Measurements from ENCODE around the gene EEF2K. TPM values are rescaled to one million over a fixed set of nuclear protein-coding genes. Genes with fewer than 3 reads are reported as not detected.

Gene EEF2K
- total and polyA plus RNA-seq, 2 of the 13 experiments (the other 11 are each of a cell fraction or from before 2014, with no cell fraction given): 22.0 to 23.8 TPM

- 68% methylated on average over 6 of the region's 6 CpGs for WGBS (ENCODE audit: low lambda C conversion rate)
- FAIRE-seq: no peak
- Histone ChIP-seq H3K4me1 (ENCODE audit: insufficient read depth, low read length) (peaks cover 18% of the 10 kb centered on the region), H3K27ac (ENCODE audit: extremely low read length, insufficient read depth, low read length) (peak overlapping the region; percentile 81), H3K79me2 (ENCODE audit: insufficient read depth, low read length) (peaks cover 2% of the 10 kb centered on the region), H3K9ac (ENCODE audit: insufficient read depth, low read depth, low read length) (no peak overlapping the region), H3K4me3 (replicated peaks in 1 of 3; ENCODE audit: insufficient read depth in 1 of 3, low read depth in 2 of 3, low read length in 3 of 3) (no peak overlapping the region), H2AFZ (ENCODE audit: low read length) (no peak overlapping the region), H3K27me3 (ENCODE audit: control insufficient read depth in 1 of 2, insufficient read depth in 2 of 2, low read length in 2 of 2) (no peaks in the 10 kb centered on the region), H4K20me1 (ENCODE audit: insufficient read depth, low read length) (no peaks in the 10 kb centered on the region), H3K4me2 (ENCODE audit: low read depth, low read length) (peak overlapping the region; percentile 64), H3K36me3 (replicated peaks in 1 of 2; ENCODE audit: control insufficient read depth in 1 of 2, insufficient read depth in 2 of 2, low read length in 2 of 2) (peaks cover 14 to 38% of the 10 kb centered on the region in 2 experiments), H3K9me3 (ENCODE audit: low read length) (no peaks in the 10 kb centered on the region)
- ATAC-seq: no peak
- no TSS peak for BruUV-seq (replicated peaks)
- in situ Hi-C loops (cut with HindIII; ENCODE audit: extremely low pct_ligation_motif_present, low pct_unique_long_range_greater_than_20kb): no loop called here
- DNase-seq (ENCODE audit: low spot score): no peak
- intact Hi-C loops (cut with micrococcal nuclease; ENCODE audit: unreplicated experiment): loop anchor here (2.0 to 10.0 kb wide), 2 partner anchors 34 to 52 kb away; no protein-coding TSS in a partner anchor
- POLR2A ChIA-PET: interaction anchor here (0.7 to 1.7 kb wide), 6 partner anchors 10 to 27 kb away, joined by 3 to 6 read pairs (median 4); partner anchors contain the start of gene EEF2K
- CTCF ChIA-PET (ENCODE audit: low intra/inter-chr PET ratio, low total read pairs): no interaction called here
- TF ChIP-seq CREM (IDR thresholded peaks at IDR 0.05) (peak; percentile 23; the same call in 1 of the 2 replicates), CREM (CRISPR knock-in tag; IDR thresholded peaks at IDR 0.05) (no peak), ZNF776 (CRISPR knock-in tag; IDR thresholded peaks at IDR 0.05) (no peak), MXD4 (CRISPR knock-in tag; IDR thresholded peaks at IDR 0.05) (0 out of 2 replicates have a peak, but pooled peaks have one; percentile 12), HDAC1 (CRISPR knock-in tag; IDR thresholded peaks at IDR 0.05) (0 out of 2 replicates have a peak, but pooled peaks have one; percentile 1), ZMYM4 (CRISPR knock-in tag; IDR thresholded peaks at IDR 0.05) (peak; percentile 3; the same call in 1 of the 2 replicates), ARID4A (CRISPR knock-in tag; IDR thresholded peaks at IDR 0.05; ENCODE audit: borderline replicate concordance) (peak; percentile 8; the same call in 1 of the 2 replicates), MEIS1 (CRISPR knock-in tag; IDR thresholded peaks at IDR 0.05; ENCODE audit: borderline replicate concordance) (no peak), MTERF4 (CRISPR knock-in tag; IDR thresholded peaks at IDR 0.05) (0 out of 2 replicates have a peak, but pooled peaks have one; percentile 29), HNF1A (IDR thresholded peaks at IDR 0.05; ENCODE audit: low read depth) (0 out of 2 replicates have a peak, but pooled peaks have one; percentile 2), HNF1A (CRISPR knock-in tag; IDR thresholded peaks at IDR 0.05; ENCODE audit: borderline replicate concordance) (no peak)
- TF ChIP-seq, protein P1, sequence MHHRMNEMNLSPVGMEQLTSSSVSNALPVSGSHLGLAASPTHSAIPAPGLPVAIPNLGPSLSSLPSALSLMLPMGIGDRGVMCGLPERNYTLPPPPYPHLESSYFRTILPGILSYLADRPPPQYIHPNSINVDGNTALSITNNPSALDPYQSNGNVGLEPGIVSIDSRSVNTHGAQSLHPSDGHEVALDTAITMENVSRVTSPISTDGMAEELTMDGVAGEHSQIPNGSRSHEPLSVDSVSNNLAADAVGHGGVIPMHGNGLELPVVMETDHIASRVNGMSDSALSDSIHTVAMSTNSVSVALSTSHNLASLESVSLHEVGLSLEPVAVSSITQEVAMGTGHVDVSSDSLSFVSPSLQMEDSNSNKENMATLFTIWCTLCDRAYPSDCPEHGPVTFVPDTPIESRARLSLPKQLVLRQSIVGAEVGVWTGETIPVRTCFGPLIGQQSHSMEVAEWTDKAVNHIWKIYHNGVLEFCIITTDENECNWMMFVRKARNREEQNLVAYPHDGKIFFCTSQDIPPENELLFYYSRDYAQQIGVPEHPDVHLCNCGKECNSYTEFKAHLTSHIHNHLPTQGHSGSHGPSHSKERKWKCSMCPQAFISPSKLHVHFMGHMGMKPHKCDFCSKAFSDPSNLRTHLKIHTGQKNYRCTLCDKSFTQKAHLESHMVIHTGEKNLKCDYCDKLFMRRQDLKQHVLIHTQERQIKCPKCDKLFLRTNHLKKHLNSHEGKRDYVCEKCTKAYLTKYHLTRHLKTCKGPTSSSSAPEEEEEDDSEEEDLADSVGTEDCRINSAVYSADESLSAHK (CRISPR knock-in tag; IDR thresholded peaks at IDR 0.05; ENCODE audit: borderline replicate concordance): no peak
Measured at GRCh38 chr16:22233037-22233372, 26.9 kb downstream of the EEF2K start.

All from HepG2 (cell line).